Lower leg skin (tissue), 3 donors: ENCODE results near the gene RSBN1L.

Experiments used
- CTCF ChIP-seq, 3 donors: fragments of 450-650 bp; IDR thresholded peaks; one replicate each; pipeline ENCODE4 v1.5.1; 2016; ENCODE audit warnings: antibody characterized with exemption in 3 of 3, mild to moderate bottlenecking in 3 of 3, moderate library complexity in 2 of 3
- POLR2A ChIP-seq, 2 donors: fragments of 450-650 bp; IDR thresholded peaks; one replicate each; pipeline ENCODE4 v1.6.1; 2016 to 2017; ENCODE audit warnings: antibody characterized with exemption in 2 of 2, mild to moderate bottlenecking in 1 of 2, moderate library complexity in 1 of 2

- TF ChIP-seq CTCF (IDR thresholded peaks at IDR 0.05) (no peak), POLR2A (IDR thresholded peaks at IDR 0.05) (no peak)
Measured at GRCh38 chr7:77714195-77714594, 17.9 kb downstream of the RSBN1L start.
